ENCODE measurements around the gene DPYSL4.

DPYSL4 gene

GRCh38 chr10:132196178-132197113, 9.7 kb downstream of the DPYSL4 start:
- DNase-seq (ENCODE audit: low spot score) = no peak

GRCh38 chr10:132197271-132198067, 10.7 kb downstream of the DPYSL4 start:
- DNase-seq (ENCODE audit: low spot score) = no peak

GRCh38 chr10:132198068-132198370, 11.3 kb downstream of the DPYSL4 start:
- no peak for DNase-seq (ENCODE audit: low spot score)

- DNase-seq (ENCODE audit: low spot score) = no peak
Measured at GRCh38 chr10:132198381-132199181, 11.8 kb downstream of the DPYSL4 start.

GRCh38 chr10:132199268-132199853, 12.6 kb downstream of the DPYSL4 start:
- DNase-seq (ENCODE audit: low spot score) = no peak

- DNase-seq (ENCODE audit: low spot score) = no peak
Measured at GRCh38 chr10:132199854-132200311, 13.1 kb downstream of the DPYSL4 start.

- no peak for DNase-seq (ENCODE audit: low spot score)
Measured at GRCh38 chr10:132200344-132201110, 13.8 kb downstream of the DPYSL4 start.

GRCh38 chr10:132201111-132201969, 14.6 kb downstream of the DPYSL4 start:
- DNase-seq (ENCODE audit: low spot score) = no peak

- DNase-seq (ENCODE audit: low spot score) = no peak
Measured at GRCh38 chr10:132202070-132202970, 15.6 kb downstream of the DPYSL4 start.

- no peak for DNase-seq (ENCODE audit: low spot score)
Measured at GRCh38 chr10:132203256-132204077, 16.7 kb downstream of the DPYSL4 start.

GRCh38 chr10:132204078-132204780, 17.5 kb downstream of the DPYSL4 start:
- DNase-seq (ENCODE audit: low spot score) = no peak

GRCh38 chr10:132204781-132205473, 18.2 kb downstream of the DPYSL4 start:
- DNase-seq (ENCODE audit: low spot score) = no peak

- no peak for DNase-seq (ENCODE audit: low spot score)
Measured at GRCh38 chr10:132205650-132206376, 19.1 kb downstream of the DPYSL4 start.

- no peak for DNase-seq (ENCODE audit: low spot score)
Measured at GRCh38 chr10:132206377-132206745, 19.6 kb downstream of the DPYSL4 start.

GRCh38 chr10:132206806-132207535, 20.2 kb downstream of the DPYSL4 start:
- DNase-seq (ENCODE audit: low spot score) = no peak
